Activated CD4-positive, CD25-positive, alpha-beta regulatory T cell treated with anti-CD3 and anti-CD28 coated beads, Interleukin-2, amount 50 U/mL, for 72 hours (primary cell): ENCODE data around the gene OR9A4.
"Not testable (repeated sequence)": the region's sequence is repeated elsewhere in the genome, so short reads cannot be mapped to it uniquely, and the experiment has no call there.

ENCODE experiments used
- DNase-seq: peaks from one replicate; pipeline ENCODE4 v3.0.0; 2021

Gene OR9A4

GRCh38 chr7:141916099-141916498 is at the start of gene OR9A4:
Gene OR9A4, plus strand, starts transcription at chr7:141916399. Its CDS starts 2,477 bp downstream, at chr7:141918876.
- no peak for DNase-seq

- no peak for DNase-seq
These were observed 49.2 kb upstream of the OR9A4 start for GRCh38 chr7:141866974-141867373.

GRCh38 chr7:141872931-141873330 is 43.3 kb upstream of the OR9A4 start:
- no peak for DNase-seq

- DNase-seq: no peak
These were observed 41.4 kb upstream of the OR9A4 start for GRCh38 chr7:141874787-141875186.

GRCh38 chr7:141875453-141875852 is 40.7 kb upstream of the OR9A4 start:
- DNase-seq: no peak

- no peak for DNase-seq
These were observed 39.8 kb upstream of the OR9A4 start for GRCh38 chr7:141876371-141876770.

GRCh38 chr7:141877365-141877764 is 38.8 kb upstream of the OR9A4 start:
- DNase-seq: no peak

GRCh38 chr7:141880960-141881359 is 35.2 kb upstream of the OR9A4 start:
- no peak for DNase-seq

GRCh38 chr7:141884539-141885225 is 31.5 kb upstream of the OR9A4 start:
- no peak for DNase-seq

- DNase-seq: no peak
These were observed 26.9 kb upstream of the OR9A4 start for GRCh38 chr7:141889321-141889720.

GRCh38 chr7:141891336-141891735 is 24.9 kb upstream of the OR9A4 start:
- no peak for DNase-seq

GRCh38 chr7:141899366-141899765 is 16.8 kb upstream of the OR9A4 start:
- not testable (repeated sequence) for DNase-seq

GRCh38 chr7:141906285-141906684 is 9.9 kb upstream of the OR9A4 start:
- no peak for DNase-seq

- no peak for DNase-seq
These were observed 4.8 kb upstream of the OR9A4 start for GRCh38 chr7:141911391-141911790.

- DNase-seq: no peak
These were observed 634 bp upstream of the OR9A4 start for GRCh38 chr7:141915565-141915964.

- DNase-seq: no peak
These were observed 4.1 kb downstream of the OR9A4 start for GRCh38 chr7:141920281-141920680.

- no peak for DNase-seq
These were observed 12.1 kb downstream of the OR9A4 start for GRCh38 chr7:141928146-141928844.

GRCh38 chr7:141928845-141929195 is 12.6 kb downstream of the OR9A4 start:
- no peak for DNase-seq

GRCh38 chr7:141930211-141930610 is 14.0 kb downstream of the OR9A4 start:
- no peak for DNase-seq

GRCh38 chr7:141941075-141941474 is 24.9 kb downstream of the OR9A4 start:
- DNase-seq: no peak

- DNase-seq: no peak
These were observed 27.6 kb downstream of the OR9A4 start for GRCh38 chr7:141943846-141944245.

- no peak for DNase-seq
These were observed 28.6 kb downstream of the OR9A4 start for GRCh38 chr7:141944811-141945210.

- DNase-seq: no peak
These were observed 29.2 kb downstream of the OR9A4 start for GRCh38 chr7:141945356-141945755.

GRCh38 chr7:141946796-141947195 is 30.6 kb downstream of the OR9A4 start, which contains the start of gene CLEC5A:
Gene CLEC5A, minus strand, starts transcription at chr7:141946974. Its CDS starts 682 bp downstream, at chr7:141946292.
- DNase-seq: no peak

GRCh38 chr7:141949021-141949420 is 32.8 kb downstream of the OR9A4 start:
- DNase-seq: no peak
